Esophagus squamous epithelium (tissue), 5 donors: Measurements from ENCODE around the gene LAMB2. TPM values are rescaled to one million over a fixed set of nuclear protein-coding genes. Genes with fewer than 3 reads are reported as not detected.

Source experiments
- DNase-seq: peaks from one replicate; lab custom pipeline; 2025; lab: John Stamatoyannopoulos, UW
- H3K27ac ChIP-seq, 4 donors: fragments of 200-600 bp; sonication (generic); one replicate each; pipeline ENCODE4 v1.5.1; 2016 to 2019; ENCODE audit warnings: mild to moderate bottlenecking in 1 of 4
- H3K27me3 ChIP-seq, 4 donors: fragments of 200-600 bp; sonication (generic); 1 replicate in 3 of 4; 2 replicates in 1 of 4; pipeline versions ENCODE4 v1.5.1 to v1.6.0; 2017 to 2021; ENCODE audit warnings: antibody characterized with exemption in 1 of 4
- H3K36me3 ChIP-seq, 3 donors: fragments of 200-600 bp; sonication (generic); one replicate each; pipeline ENCODE4 v1.5.1; 2016 to 2019
- H3K4me1 ChIP-seq, 3 donors: fragments of 200-600 bp; sonication (generic); one replicate each; pipeline ENCODE4 v1.5.1; 2017 to 2019
- H3K4me3 ChIP-seq, 4 donors: fragments of 200-600 bp; sonication (generic); 1 replicate in 3 of 4; 2 replicates in 1 of 4; pipeline ENCODE4 v1.5.1; 2016 to 2019; ENCODE audit warnings: mild to moderate bottlenecking in 2 of 4, moderate library complexity in 1 of 4
- H3K9me3 ChIP-seq, 3 donors: fragments of 200-600 bp; sonication (generic); one replicate each; pipeline ENCODE4 v1.5.1; 2016 to 2019
- POLR2A ChIP-seq, 4 donors: fragments of 450-650 bp; IDR thresholded peaks; one replicate each; pipeline ENCODE4 v1.6.1; 2017; ENCODE audit warnings: antibody characterized with exemption in 4 of 4, mild to moderate bottlenecking in 4 of 4, moderate library complexity in 3 of 4
- WGBS, 2 donors: methylation state at CpG; one replicate each; pipeline ENCODE4 v1.1.5; 2018; 5-methylcytosine and 5-hydroxymethylcytosine counted together
- intact Hi-C: fragments of 100-400 bp; cut with DNase I; formaldehyde crosslinking; loops from one replicate; pipeline ENCODE4 v1.15.0; 2022
- total RNA-seq, 4 donors: library from RNA; depleted of rRNA; stranded (reverse); fragments of >200 nt; gene quantifications; one replicate each; pipeline ENCODE4 v1.1.0, GENCODE V29; 2016
- TF ChIP-seq, protein P1 (sequence below), 6 experiments: fragments of 450-650 bp in 4 of 6; fragments of 200-600 bp in 2 of 6; sonication (generic) in 2 of 6; IDR thresholded peaks; one replicate each; pipeline ENCODE4 v1.5.1; 2016 to 2019; ENCODE audit warnings: antibody characterized with exemption in 6 of 6, mild to moderate bottlenecking in 4 of 6, moderate library complexity in 4 of 6
- donor health status: DM: yes; HTN: yes; CAD: no.

The LAMB2 gene
- total RNA-seq, 4 donors from 2014 or later, result 66.0 to 319 (median 175) TPM

GRCh38 chr3:49131040-49131439 lies 1.8 kb downstream of the LAMB2 start:
- peaks cover 6 to 52% (median 20%) of the 10 kb centered on the region in 3 donors for H3K36me3 ChIP-seq
- DNase-seq, result no peak
- H3K27me3 ChIP-seq, result no peaks in the 10 kb centered on the region
- intact Hi-C loops, result no loop called here
- H3K4me3 ChIP-seq, result peak overlapping the region in 1 of 4 donors; percentile 79
- H3K27ac ChIP-seq, result peak overlapping the region in 3 of 4 donors; percentile 87 to 92 (median 88)
- WGBS, 2 donors, result 57 to 66% methylated on average over 3 to 4 of the region's 12 CpGs
- no peaks in the 10 kb centered on the region for H3K9me3 ChIP-seq
- no peak for TF ChIP-seq POLR2A (IDR thresholded peaks at IDR 0.05)
- TF ChIP-seq, protein P1, sequence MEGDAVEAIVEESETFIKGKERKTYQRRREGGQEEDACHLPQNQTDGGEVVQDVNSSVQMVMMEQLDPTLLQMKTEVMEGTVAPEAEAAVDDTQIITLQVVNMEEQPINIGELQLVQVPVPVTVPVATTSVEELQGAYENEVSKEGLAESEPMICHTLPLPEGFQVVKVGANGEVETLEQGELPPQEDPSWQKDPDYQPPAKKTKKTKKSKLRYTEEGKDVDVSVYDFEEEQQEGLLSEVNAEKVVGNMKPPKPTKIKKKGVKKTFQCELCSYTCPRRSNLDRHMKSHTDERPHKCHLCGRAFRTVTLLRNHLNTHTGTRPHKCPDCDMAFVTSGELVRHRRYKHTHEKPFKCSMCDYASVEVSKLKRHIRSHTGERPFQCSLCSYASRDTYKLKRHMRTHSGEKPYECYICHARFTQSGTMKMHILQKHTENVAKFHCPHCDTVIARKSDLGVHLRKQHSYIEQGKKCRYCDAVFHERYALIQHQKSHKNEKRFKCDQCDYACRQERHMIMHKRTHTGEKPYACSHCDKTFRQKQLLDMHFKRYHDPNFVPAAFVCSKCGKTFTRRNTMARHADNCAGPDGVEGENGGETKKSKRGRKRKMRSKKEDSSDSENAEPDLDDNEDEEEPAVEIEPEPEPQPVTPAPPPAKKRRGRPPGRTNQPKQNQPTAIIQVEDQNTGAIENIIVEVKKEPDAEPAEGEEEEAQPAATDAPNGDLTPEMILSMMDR (IDR thresholded peaks at IDR 0.05), result no peak
- peaks cover 24 to 52% (median 24%) of the 10 kb centered on the region in 3 donors for H3K4me1 ChIP-seq

- DNase-seq, result no peak
- intact Hi-C loops, result no loop called here
- WGBS, 2 donors, result 74% methylated on average over 10 of the region's 14 CpGs; no CpG with 5 or more reads in 1 of the 2 donors
Measured at GRCh38 chr3:49124991-49125670, 7.7 kb downstream of the LAMB2 start.

GRCh38 chr3:49124203-49124602 lies 8.6 kb downstream of the LAMB2 start:
- WGBS, 2 donors, result 80% methylated on average over 2 of the region's 7 CpGs; no CpG with 5 or more reads in 1 of the 2 donors
- no peaks in the 10 kb centered on the region for H3K27me3 ChIP-seq
- no peak for DNase-seq
- peaks cover 23 to 83% (median 52%) of the 10 kb centered on the region in 3 donors for H3K36me3 ChIP-seq
- intact Hi-C loops, result no loop called here
- no peaks in the 10 kb centered on the region for H3K9me3 ChIP-seq
- TF ChIP-seq, protein P1 (IDR thresholded peaks at IDR 0.05), result no peak
- TF ChIP-seq POLR2A (IDR thresholded peaks at IDR 0.05), result no peak
- H3K27ac ChIP-seq, result no peak overlapping the region
- H3K4me3 ChIP-seq, result no peak overlapping the region
- peaks cover 11 to 19% (median 14%) of the 10 kb centered on the region in 3 donors for H3K4me1 ChIP-seq

More at GRCh38 chr3:49124991-49125670, 7.7 kb downstream of the LAMB2 start:
- Histone ChIP-seq H3K4me3 (no peak overlapping the region), H3K27me3 (no peaks in the 10 kb centered on the region), H3K36me3 (peaks cover 23 to 90% (median 53%) of the 10 kb centered on the region in 3 donors), H3K27ac (no peak overlapping the region), H3K4me1 (peaks cover 2 to 16% (median 5%) of the 10 kb centered on the region in 3 donors), H3K9me3 (no peaks in the 10 kb centered on the region)
- no peak for TF ChIP-seq POLR2A (IDR thresholded peaks at IDR 0.05)
- TF ChIP-seq, protein P1 (IDR thresholded peaks at IDR 0.05), result no peak

DNA sequence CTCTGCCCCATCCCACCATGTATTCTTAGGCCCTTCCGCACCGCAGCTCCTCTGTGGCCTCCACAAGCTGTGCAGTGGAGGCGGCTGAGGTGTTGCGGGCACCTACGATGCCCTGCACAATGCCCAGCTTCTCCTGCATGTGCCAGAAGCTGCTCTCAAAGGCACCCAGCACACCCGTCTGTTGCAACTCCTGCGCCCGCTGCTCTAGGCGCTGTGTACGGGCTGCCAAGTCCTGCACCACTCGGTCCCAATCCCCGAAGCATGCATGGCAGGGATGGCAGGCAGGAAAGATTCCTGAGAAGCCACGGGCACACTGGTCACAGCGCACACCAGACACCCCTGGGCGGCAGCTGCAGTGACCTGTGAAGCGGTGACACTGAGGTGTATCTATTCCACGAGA lies 9.2 kb downstream of the LAMB2 start:
- no peak for TF ChIP-seq POLR2A (IDR thresholded peaks at IDR 0.05)
- TF ChIP-seq, protein P1 (IDR thresholded peaks at IDR 0.05), result no peak
- Histone ChIP-seq H3K27ac (no peak overlapping the region), H3K9me3 (no peaks in the 10 kb centered on the region), H3K4me3 (no peak overlapping the region), H3K4me1 (peaks cover 11 to 24% (median 19%) of the 10 kb centered on the region in 3 donors), H3K36me3 (peaks cover 27 to 83% (median 50%) of the 10 kb centered on the region in 3 donors), H3K27me3 (no peaks in the 10 kb centered on the region)
- intact Hi-C loops, result no loop called here
- DNase-seq, result no peak
- WGBS, 2 donors, result 93 to 100% methylated on average over 1 to 9 of the region's 17 CpGs

GRCh38 chr3:49122886-49123545 lies 9.8 kb downstream of the LAMB2 start:
- Histone ChIP-seq H3K27ac (no peak overlapping the region), H3K4me3 (no peak overlapping the region), H3K4me1 (peaks cover 11 to 29% (median 21%) of the 10 kb centered on the region in 3 donors), H3K36me3 (peaks cover 32 to 83% (median 49%) of the 10 kb centered on the region in 3 donors), H3K27me3 (no peaks in the 10 kb centered on the region), H3K9me3 (no peaks in the 10 kb centered on the region)
- TF ChIP-seq, protein P1 (IDR thresholded peaks at IDR 0.05), result no peak
- no peak for TF ChIP-seq POLR2A (IDR thresholded peaks at IDR 0.05)
- 84 to 87% methylated on average over 10 of the region's 17 CpGs for WGBS, 2 donors
- intact Hi-C loops, result no loop called here
- DNase-seq, result no peak
